Hypothalamus (tissue), 51 donors: ENCODE measurements around the gene SLC30A5.
"Not testable (repeated sequence)": the region's sequence is repeated elsewhere in the genome, so short reads cannot be mapped to it uniquely, and the experiment has no call there.

Experiments used
- DNase-seq, 51 donors: peaks; one replicate each; lab custom pipeline; 2025; lab: John Stamatoyannopoulos, UW

SLC30A5 gene

DNA sequence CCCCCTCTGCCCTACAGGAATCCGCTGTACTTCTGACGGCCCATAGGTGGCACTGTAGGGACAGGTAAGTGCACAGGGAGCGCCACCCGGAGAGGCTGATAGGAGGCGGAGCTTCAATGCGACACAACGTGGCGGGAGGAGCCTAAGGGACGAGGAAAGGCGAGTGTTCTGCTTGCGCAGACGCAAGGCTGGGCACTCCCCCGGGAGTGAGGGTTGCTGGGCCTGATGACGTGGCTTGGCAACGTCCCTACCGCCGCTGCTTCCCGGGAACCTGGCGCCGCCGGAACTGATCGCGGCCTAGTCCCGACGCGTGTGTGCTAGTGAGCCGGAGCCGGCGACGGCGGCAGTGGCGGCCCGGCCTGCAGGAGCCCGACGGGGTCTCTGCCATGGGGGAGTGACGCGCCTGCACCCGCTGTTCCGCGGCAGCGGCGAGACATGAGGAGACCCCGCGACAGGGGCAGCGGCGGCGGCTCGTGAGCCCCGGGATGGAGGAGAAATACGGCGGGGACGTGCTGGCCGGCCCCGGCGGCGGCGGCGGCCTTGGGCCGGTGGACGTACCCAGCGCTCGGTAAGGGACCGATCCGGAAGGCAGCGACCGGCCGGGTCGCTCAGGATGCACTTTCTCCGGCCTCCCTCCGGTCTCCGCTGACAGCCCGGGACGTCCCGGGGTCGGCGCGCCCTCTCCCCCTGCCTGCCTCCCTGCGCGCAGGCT, at the start of gene SLC30A5:
Gene SLC30A5 (plus strand): TSS at position 244 of the 712 bp plus-strand sequence. CDS start 242 bp downstream, at position 486.
- peak; percentile 54 to 100 (median 97) for DNase-seq

- not testable (repeated sequence) for DNase-seq
Observed at GRCh38 chr5:69045213-69045612, 48.6 kb upstream of the SLC30A5 start.

DNA sequence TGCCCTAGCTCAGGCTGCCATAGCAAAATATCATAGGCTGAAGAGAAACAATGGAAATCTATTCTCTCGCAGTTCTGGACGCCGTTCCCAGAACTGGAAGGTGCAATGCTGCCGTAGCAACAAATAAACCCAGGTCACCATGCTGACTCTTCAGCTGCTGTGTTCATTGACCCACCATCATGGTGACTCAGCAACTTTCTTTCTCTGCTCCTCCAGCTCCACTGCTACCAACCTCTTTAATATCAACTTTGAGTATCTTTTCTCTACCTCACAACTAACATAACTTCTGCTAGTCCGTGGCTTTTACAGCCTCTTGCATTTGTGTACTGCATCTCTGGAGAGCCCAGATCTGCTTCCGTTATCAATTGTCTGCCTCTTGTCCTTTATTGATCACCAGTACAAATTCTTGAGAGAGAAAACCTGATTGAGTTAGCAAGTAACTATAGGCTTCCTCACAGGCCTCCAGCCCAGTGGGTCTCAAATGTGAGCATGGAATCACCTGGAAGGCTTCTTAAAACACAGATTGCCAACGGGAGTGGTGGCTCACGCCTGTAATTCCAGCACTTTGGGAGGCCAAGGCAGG, 47.3 kb upstream of the SLC30A5 start:
- DNase-seq, result no peak

- DNase-seq, result peak in 2 of 51 donors; percentile 6 to 12
Observed at GRCh38 chr5:69048230-69048629, 45.6 kb upstream of the SLC30A5 start.

DNA sequence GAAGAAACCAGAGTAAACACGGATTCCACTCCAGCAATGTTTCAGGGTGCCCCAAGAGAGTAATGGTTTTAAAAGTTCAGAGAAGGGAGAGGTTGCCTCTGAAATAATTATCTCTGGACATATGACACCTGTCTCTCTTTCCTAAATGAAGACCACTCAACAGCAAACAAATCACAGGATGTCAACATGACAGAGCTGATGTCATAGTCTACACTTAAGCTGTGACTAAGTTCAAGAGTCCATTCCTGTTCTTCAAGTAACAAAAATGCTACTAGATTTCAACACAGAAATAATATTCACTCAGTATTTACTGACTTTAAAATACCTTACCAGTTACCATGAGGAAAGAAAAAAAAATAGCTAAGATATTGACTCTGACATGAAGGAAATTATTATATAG, 44.7 kb upstream of the SLC30A5 start:
- DNase-seq, result no peak

GRCh38 chr5:69049796-69050195, 44.0 kb upstream of the SLC30A5 start:
- no peak for DNase-seq

GRCh38 chr5:69050214-69050613, 43.6 kb upstream of the SLC30A5 start:
- no peak for DNase-seq

DNA sequence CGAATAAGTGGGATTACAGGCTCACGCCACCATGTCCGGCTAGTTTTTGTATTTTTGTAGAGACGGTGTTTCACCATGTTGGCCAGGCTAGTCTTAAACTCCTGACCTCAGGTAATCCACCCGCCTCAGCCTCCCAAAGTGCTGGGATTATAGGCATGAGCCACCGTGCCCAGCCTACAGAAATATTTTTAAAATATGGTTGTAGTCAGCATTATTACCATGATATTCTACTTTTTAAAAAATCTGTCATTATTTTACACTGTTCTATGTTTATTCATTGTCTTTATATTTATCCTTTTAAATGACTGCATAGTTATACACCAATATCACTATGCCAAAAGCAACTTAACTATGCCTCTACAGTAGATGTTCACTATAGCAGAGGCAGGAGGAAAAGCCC, 41.6 kb upstream of the SLC30A5 start:
- no peak for DNase-seq

DNA sequence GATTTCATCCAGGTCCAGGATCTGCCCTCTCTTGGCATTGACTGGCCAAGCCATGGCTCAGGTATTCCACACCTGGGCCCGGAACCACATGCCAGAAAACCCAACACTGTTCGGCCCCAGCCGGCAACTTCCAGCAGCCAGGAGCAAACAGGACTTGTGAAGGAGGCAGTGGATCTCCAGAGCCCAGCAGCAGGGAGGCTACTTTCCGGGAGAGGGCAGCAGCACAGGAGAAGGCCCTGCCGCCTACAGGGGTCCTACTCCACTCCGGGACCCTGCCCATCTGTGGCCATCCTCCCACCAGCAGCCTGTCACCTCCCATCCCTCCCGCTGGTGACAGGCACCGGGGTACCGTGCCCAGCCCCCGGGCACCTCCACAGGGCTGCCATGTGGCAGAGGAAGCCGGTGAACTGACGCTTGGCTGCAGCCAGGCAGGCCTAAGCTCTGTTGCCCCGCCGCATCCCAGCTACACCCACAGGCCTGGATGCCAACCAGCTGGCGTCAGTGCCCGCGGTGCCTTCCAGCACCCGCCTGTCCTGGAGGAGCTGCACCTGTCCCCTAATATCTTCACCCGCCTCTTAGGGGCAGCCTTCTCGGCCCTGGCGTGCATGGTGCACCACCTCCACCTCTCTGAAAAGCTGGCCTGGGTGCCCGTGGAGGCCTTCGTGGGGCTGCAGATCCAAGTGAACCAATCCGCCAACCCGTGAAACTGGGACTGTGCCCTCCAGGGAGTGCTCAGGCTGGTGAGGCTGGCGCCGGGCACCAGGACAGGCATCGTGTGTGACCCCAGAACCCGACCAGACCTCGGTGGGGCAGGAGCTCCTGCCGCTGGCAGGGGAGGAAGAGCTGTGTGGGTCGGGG, 18.9 kb upstream of the SLC30A5 start:
- no peak for DNase-seq

DNA sequence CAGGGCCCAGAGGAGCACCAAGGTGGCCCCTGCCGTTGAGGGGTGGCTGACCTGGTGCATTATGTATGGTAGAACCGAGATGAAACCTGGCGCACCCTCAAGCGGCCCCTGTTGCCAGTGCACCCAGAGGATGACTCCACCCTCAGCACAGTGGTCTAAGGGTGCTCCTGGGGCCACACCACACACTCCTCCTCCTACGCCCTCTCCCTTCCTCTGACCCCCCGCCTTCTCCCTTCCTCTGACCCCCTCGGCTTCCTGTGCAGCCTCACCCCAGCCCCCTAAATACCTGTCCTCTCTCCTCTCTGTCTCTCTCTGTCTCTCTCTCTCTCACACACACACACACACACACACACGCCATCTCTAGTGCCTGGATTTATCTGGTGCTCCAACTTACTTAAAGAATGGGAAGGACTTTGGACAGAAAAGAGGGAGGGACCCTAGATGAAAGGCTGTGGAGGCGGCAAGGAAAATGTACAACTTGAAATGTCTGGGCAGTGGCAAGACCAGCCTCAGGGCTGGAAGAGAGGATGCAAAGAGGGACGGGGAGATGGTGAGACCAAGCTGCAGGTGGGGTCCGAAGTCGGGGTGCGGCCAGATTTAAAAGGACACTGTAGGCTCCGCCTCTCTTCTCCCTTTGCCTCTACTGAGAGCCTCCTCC, 18.2 kb upstream of the SLC30A5 start:
- no peak for DNase-seq

GRCh38 chr5:69078921-69079540, 14.8 kb upstream of the SLC30A5 start:
- no peak for DNase-seq

DNA sequence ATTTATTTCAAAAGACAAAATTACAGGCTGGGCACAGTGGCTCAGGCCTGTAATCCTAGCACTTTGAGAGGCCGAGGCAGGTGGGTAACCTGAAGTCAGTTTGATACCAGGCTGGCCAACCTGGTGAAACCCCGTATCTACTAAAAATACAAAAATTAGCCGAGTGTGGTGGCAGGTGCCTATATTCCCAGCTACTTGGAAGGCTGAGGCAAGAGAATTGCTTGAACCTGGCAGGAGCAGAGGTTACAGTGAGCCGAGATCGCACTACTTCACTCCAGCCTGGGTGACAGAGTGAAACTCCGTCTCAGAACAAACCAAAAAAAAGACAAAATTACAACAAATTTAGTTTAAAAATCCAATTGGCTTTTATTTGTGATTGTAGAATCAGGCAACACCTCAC, 14.3 kb upstream of the SLC30A5 start:
- DNase-seq, result no peak

GRCh38 chr5:69083412-69083811, 10.4 kb upstream of the SLC30A5 start:
- DNase-seq, result no peak

GRCh38 chr5:69084195-69084594, 9.6 kb upstream of the SLC30A5 start:
- DNase-seq, result no peak

DNA sequence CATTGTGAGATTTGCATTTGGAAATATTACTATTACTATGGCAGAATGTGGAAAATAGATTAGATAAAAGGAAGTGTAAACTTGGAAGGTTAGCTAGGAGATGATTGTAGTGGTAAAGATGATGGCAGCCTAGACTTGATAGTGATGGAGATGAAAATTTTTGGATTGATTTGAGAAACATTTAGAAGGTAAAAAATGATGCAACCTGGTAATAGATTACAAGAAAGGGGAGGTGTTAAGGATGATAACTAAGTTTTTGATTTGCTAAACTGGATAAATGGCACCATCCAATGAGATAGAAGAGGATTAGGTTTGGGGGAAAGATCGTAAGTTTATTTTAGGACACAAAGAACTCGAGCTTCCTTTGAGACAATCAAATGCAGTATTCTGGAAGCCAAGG, 8.9 kb upstream of the SLC30A5 start:
- no peak for DNase-seq

GRCh38 chr5:69086206-69086605, 7.6 kb upstream of the SLC30A5 start:
- DNase-seq, result no peak

DNA sequence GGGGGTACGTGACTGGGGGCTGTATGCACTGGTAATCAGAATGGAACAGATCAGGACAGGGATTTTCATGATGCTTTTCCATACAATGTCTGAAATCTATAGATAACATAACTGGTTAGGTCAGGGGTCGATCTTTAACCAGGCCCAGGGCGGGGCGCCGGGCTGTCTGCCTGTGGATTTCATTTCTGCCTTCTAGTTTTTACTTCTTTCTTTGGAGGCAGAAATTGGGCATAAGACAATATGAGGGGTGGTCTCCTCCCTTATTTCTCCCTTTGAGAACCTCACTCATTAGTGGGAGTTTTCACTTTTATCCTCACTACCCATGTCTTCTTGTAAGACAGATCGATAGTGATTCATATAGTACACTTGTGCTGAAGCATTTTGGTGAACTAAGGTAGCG, 5.8 kb upstream of the SLC30A5 start:
- DNase-seq, result not testable (repeated sequence)

DNA sequence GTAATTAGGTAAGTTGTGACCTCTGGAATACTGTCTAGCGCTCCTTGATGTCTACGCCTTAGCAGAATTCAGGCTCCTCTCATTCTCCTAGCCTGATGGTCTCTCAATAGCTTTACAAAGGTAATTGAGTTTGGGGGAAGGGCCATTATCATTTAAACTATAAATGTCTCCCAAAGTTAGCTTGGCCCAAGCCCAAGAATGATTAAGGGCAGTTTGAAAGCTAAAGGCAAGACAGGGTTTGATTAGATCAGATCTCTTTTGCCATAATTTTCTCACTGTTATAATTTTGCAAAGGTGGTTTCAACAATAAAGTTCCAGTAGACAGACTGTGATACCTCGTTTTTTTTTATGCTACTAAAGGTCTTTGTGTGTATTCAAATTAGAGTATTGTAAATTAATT, 3.7 kb upstream of the SLC30A5 start:
- no peak for DNase-seq

DNA sequence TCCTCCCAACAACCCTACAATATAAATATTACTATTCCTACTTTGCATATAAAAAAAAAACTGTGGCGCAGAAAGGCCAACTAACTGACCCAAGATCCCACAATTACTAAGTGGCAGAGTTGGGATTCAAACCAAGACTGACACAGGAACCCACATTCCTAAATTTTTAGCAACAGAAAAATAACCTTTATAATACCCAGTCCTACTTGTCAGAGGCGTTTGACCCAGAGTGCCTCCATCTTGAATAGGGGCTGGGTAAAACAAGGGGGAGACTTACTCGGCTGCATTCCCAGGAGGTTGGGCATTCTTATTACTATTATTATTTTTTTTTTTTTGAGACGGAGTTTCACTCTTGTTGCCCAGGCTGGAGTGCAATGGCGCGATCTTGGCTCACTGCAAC, 2.0 kb upstream of the SLC30A5 start:
- no peak for DNase-seq

- DNase-seq, result no peak
Observed at GRCh38 chr5:69092969-69093368, 845 bp upstream of the SLC30A5 start.

DNA sequence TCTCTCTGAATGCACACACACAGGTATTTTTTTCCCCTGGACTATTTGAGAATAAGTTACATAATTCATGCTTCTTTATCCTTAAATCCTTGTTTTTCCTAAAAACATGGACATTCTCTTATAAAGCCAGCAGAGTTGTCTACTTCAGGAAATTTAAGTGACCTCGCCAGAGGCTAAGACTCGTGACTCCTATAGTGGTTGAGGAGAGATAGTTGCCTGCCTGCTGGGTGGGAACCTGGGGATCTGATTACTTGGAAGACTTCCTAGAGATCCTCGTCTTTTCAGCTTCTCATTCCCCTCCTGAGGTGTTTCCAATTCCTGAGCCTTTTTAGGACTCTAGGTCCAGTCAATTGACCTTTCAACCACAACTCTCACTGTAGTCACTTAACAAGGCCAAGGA, 5.5 kb downstream of the SLC30A5 start:
- DNase-seq, result no peak
